ENCODE data around the gene SMYD3. TPM values are rescaled to one million over a fixed set of nuclear protein-coding genes. Genes with fewer than 3 reads are reported as not detected.

The SMYD3 gene
- total and polyA plus RNA-seq, 2 of the 13 experiments (the other 11 are each of a cell fraction or from before 2014, with no cell fraction given), result 27.7 to 35.8 TPM

- Histone ChIP-seq H4K20me1 (ENCODE audit: insufficient read depth, low read length) (no peaks in the 10 kb centered on the region), H3K4me1 (ENCODE audit: insufficient read depth, low read length) (no peaks in the 10 kb centered on the region), H3K27me3 (ENCODE audit: control insufficient read depth in 1 of 2, insufficient read depth in 2 of 2, low read length in 2 of 2) (no peaks in the 10 kb centered on the region), H3K4me2 (ENCODE audit: low read depth, low read length) (no peak overlapping the region), H3K9ac (ENCODE audit: insufficient read depth, low read depth, low read length) (no peak overlapping the region), H3K36me3 (replicated peaks in 1 of 2; ENCODE audit: control insufficient read depth in 1 of 2, insufficient read depth in 2 of 2, low read length in 2 of 2) (no peaks in the 10 kb centered on the region), H3K79me2 (ENCODE audit: insufficient read depth, low read length) (no peaks in the 10 kb centered on the region), H2AFZ (ENCODE audit: low read length) (no peak overlapping the region), H3K4me3 (replicated peaks in 1 of 3; ENCODE audit: insufficient read depth in 1 of 3, low read depth in 2 of 3, low read length in 3 of 3) (no peak overlapping the region), H3K9me3 (ENCODE audit: low read length) (no peaks in the 10 kb centered on the region), H3K27ac (ENCODE audit: extremely low read length, insufficient read depth, low read length) (no peak overlapping the region)
- BruUV-seq (replicated peaks), result no TSS peak
- CTCF ChIA-PET (ENCODE audit: low intra/inter-chr PET ratio, low total read pairs), result no interaction called here
- DNase-seq (ENCODE audit: low spot score), result no peak
- FAIRE-seq, result no peak
- POLR2A ChIA-PET, result no interaction called here
- intact Hi-C loops (cut with micrococcal nuclease; ENCODE audit: unreplicated experiment), result no loop called here
- in situ Hi-C loops (cut with HindIII; ENCODE audit: extremely low pct_ligation_motif_present, low pct_unique_long_range_greater_than_20kb), result no loop called here
- ATAC-seq, result no peak
- WGBS (ENCODE audit: low lambda C conversion rate), result 87% methylated on average over 10 of the region's 10 CpGs
- TF ChIP-seq AKNA (CRISPR knock-in tag; IDR thresholded peaks at IDR 0.05; ENCODE audit: borderline replicate concordance) (no peak), ZSCAN5A (CRISPR knock-in tag; IDR thresholded peaks at IDR 0.05; ENCODE audit: borderline replicate concordance) (no peak), MED8 (CRISPR knock-in tag; IDR thresholded peaks at IDR 0.05; ENCODE audit: insufficient replicate concordance) (no peak), ZFP36L2 (CRISPR knock-in tag; IDR thresholded peaks at IDR 0.05) (no peak), NFIC (IDR thresholded peaks at IDR 0.05; ENCODE audit: low read length) (no peak), SALL2 (CRISPR knock-in tag; IDR thresholded peaks at IDR 0.05) (no peak), ZNF709 (CRISPR knock-in tag; IDR thresholded peaks at IDR 0.05) (no peak), RERE (CRISPR knock-in tag; IDR thresholded peaks at IDR 0.05; ENCODE audit: low read depth) (no peak), ZNF816 (CRISPR knock-in tag; IDR thresholded peaks at IDR 0.05; ENCODE audit: borderline replicate concordance) (no peak), ZNF383 (CRISPR knock-in tag; IDR thresholded peaks at IDR 0.05; ENCODE audit: borderline replicate concordance) (no peak), FOXK2 (IDR thresholded peaks at IDR 0.05) (no peak), CSRNP2 (CRISPR knock-in tag; conservative IDR thresholded peaks at IDR 0.05; ENCODE audit: low read depth) (no peak)
These were observed 758.8 kb downstream of the SMYD3 start for GRCh38 chr1:245748240-245748639.
